Stimulated activated CD4-positive, alpha-beta T cell treated with anti-CD3 and anti-CD28 coated beads, Interleukin-4, amount 100 ng/mL, for 48 hours (primary cell): ENCODE data around the gene IQCN.

Experiments
- DNase-seq, 2 donors: peaks; one replicate each; pipeline ENCODE4 v3.0.0-alpha.2; 2020; ENCODE audit warnings: low read depth in 2 of 2

The IQCN gene

DNA sequence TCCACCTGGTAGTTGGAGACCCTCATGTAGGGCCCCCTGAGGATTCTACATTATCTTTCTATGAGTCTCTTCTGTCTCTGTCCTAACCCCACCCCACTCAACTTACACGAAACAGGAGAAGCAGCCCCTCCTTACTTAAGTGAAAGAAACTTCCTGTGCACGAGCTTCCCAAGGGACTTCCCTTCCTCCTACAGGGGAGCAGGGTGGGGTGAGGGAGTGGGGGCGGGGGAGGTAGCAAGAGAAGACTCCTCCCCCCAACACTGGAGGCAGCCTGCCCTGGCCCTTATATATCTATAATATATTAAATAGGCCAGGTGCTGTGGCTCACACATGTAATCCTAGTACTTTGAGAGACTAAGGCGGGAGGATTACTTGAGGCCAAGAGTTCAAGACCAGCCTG is 42.5 kb downstream of the IQCN start:
- DNase-seq = no peak

DNA sequence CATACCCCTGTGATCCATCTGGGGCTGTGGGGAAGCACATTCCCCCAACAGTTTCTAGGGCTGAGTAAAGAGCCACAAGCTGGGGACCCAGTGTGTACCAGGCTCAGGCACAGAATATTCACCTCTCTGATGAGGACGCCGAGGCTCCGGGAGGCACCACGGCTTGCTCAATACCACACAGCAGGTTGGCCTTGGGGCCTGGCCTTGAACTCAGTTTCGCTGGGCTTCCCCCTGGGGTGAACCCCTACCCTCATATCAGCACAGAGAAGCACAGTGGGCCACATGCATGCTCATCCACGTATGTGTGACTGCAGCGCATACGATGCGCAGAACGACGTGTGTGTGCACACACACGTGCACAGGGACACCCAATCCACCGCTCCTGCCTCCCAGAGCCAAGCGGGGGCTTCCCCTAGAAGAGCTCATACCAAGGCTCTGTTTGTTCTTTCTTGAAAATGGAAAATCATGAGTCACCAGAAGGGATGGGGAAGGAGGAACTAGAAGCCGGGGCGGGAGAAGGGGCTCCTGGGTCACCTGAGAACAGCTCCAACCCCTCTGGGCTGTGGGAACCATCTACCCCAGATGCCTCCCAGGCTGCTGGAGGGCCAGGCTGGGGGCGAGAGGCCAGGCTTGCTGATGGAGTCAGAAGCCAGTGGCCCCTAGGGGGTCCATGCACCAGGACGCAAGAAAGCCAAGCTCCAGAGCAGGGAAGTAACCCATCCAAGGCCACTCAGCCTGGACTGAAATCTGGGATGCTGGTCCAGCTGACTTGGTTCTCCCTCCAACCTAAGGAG is 43.1 kb downstream of the IQCN start:
- DNase-seq = no peak

DNA sequence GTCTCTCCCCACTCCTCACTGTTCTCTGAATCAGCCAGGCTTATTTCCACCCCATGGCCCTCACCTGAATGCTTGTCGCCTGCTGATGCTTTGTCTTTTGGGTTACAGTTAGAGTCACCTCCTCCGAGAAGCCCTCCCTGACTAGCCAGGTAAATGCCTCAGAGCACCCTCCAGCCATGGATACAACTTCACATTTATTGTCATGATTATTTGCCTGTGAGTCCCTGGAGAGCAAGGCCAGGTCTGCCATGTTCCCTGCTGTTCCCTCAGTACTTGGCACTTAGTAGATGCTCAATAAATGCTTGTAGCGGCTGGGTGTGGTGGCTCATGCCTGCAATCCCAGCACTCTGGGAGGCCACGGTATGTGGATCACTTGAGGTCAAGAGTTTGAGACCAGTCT is 44.3 kb downstream of the IQCN start:
- DNase-seq = no peak

DNA sequence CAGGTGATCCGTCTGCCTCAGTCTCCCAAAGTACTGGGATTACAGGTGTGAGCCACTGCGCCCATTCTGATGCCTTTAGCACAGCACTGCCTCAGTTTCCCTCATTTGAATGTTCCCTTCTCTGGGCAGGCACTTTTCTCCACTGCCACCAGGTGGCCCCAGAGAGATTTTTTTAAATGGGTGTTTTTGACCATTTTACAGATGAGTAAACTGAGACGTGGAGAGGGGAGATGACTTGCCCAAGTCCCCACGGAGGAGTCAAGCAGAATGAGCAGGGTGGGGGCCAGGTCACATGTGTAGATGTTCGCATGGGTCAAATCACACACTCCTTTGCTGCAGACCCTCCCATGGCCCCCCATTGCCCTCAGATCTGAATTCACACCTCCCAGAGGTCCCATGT is 44.8 kb downstream of the IQCN start:
- DNase-seq = no peak

DNA sequence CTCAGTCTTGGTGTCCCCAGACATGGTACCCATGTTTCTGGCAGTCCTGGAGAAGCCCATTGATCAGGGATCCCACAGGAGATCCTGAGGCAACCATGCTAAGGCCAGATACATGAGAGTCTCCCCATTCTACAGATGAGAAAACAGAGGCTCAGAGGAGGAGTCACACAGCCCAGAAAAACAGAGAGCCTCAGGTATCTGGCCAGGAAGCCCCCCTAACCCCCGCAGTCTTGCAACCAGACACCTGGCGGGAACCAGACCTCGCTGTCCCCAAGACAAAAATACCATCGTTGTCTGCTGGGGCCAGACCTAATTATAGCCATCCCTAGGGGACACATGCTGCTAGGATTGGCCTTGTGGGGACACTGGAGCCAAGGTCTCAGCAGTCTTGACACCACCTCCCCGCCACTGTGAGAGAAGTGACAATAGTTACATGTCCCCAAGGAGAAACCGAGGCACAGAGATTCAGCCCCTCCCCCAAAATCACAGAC is 46.4 kb downstream of the IQCN start:
- no peak for DNase-seq

DNA sequence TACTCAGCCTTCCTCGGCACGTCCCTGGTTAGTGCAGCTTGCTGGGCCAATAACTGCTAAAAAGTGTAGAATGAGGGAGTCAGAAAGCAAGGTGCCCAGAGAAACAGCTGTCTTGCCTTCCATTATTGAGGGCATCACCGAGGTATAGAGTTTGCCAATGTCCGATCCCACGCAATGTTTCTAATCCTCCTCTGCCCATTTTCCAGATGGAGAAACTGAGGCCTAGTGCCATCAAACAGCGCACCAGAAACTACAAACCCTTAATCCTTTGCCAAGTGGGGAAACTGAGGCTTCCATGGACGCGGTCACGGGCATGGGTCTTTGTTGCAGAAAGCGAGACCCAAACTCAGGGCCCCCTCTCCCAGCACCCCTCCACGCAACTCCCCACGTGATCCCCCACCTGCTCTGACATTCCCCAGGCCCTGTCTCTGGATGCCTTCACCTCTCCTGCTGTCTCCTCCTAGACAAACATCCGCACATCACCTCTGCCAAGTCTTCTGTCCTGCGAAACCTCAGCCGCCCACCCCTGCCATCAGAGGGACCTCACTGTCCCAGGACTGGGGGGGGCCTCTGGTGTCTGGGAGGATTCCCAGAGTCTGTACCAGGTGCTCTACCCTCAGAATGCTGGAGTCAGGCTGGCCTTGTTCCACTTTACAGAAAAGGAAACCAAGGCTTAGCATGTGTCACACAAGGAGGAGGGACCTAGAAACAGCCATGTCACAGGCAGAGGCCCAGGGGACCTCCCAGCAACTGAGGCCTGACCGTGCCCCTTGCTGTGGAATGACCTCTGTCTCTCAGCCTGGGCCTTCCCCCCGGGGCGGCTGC is 47.1 kb downstream of the IQCN start:
- DNase-seq = no peak

DNA sequence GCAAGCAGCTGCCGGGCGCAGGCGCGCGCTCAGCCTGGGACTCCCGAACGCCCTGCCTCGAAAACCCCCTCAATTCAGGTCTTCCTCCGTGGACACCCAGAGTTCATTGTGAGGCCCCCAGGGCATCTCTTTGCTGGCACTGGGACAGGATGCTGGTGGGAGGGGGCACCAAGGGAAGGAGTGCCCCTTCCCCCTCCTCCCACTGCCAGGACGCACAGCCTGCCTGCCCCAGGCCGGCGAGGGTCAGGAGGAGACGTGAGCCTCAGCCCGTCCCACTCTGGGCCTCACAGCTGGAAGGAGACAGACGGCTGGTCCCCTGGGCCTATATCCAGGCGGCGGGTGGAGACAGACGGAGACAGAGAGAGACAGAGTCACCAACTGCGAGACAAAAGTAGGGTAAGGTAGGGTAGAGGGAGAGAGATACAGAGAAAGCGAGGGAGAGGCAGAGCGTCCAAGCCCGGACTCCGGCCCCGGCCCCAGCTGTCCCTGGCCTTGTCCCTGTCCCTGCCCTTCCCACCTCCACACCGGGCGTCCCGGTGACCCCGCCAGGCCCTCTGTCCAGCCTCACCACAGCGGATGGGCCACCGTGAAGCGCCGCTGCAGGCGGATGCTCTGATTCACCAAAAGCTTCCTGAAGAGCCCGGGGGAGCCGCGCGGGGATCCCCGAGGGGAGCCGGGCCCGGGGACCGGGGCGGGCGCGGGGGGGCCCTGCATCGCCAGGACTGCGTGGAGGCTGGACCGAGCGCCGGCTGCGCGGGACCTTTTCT is 48.4 kb downstream of the IQCN start, which contains the start of gene PDE4C:
Gene PDE4C, minus strand, starts transcription at position 737 of the 767 bp plus-strand sequence. Its CDS starts 23 bp downstream, at position 714.
- no peak for DNase-seq

DNA sequence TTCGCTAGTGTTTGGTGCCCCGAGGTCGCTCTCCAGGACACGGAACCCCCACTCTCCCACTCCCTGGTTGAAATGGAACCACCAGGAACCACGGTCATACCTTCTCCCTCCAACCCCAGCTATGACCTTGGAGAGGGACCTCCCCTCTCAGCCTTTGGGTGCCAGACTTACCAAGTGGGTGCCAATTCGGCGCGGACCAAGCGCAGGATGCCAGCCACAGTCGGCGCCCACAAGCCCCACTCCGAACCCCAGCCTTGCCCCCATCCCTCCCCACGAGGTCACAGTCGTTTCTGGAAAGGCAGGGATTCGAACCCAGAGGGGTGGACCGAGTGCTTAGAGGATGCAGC is 48.9 kb downstream of the IQCN start:
- no peak for DNase-seq

DNA sequence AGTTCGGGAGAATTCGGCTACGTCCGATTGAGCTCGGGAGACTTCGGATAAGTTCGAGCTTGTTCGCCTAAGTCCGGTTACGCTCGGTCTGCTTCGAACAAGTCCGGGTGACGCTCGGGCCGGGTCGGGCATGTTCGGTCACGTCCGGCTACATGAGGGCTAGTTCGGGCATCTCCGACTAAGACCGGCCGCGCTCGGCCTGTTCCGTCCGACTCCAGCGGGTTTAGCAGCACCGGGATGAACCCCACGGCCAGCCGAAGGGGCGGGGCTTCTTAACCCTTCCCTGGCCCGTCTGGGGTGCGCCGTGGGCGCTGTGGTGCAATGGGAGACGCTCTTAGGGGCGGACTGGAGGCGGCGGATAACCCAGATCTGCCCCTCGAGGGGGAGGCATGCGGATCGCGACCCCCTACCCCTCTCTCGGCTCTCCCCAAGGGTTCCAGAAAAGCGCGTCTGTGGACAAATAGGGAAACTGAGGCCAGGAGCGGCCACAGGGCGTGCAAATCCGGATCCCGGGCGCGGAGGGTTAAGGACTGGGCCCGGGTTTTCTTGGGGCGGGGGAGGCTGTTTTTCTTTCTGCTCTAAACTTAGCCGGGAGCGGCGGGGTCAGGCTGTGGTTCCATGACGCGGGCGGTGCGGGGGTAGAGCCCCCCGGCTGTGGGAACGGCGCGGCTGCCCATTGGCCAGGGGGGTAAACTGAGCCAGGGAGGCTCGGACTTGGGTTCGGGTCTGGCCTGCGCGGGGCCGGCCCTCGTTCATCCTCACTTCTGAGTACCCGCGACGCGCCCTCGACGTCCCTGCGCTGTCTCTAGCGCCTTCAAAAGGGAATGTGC is 49.5 kb downstream of the IQCN start:
- peak; percentile 92 to 94 for DNase-seq

DNA sequence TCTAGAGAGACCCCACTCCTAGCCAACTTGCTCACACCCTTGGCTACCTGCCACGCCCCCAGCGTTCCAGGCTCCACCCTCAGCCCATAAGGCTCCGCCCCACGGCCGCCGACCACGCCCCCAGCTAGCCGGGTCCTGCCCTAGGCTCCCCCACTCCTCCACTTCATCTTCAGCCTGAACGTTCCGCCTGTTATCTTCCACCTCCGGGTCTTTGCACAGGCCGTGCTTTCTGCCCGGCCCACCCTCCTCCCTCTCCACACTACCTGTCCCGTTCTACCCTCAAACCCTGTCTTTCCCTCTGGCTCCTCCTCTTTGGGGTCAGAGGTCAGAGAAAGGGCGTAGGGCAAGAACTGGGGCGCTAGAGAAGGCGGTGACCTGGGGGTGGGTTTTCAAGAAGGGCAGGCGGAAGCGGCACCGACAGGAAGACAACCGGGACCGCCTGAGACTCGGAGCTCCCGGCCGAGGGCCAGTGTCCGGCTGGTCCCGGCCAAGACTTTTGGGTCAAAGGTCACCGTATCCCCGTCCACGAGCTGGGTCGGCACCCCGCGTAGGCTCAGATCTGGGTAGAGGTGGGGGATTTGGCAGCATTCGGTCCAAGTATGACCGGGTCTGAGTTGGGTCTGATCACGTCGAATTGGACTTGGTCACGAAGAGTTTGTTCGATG is 50.3 kb downstream of the IQCN start:
- DNase-seq = peak in 1 of 2 donors; percentile 51

DNA sequence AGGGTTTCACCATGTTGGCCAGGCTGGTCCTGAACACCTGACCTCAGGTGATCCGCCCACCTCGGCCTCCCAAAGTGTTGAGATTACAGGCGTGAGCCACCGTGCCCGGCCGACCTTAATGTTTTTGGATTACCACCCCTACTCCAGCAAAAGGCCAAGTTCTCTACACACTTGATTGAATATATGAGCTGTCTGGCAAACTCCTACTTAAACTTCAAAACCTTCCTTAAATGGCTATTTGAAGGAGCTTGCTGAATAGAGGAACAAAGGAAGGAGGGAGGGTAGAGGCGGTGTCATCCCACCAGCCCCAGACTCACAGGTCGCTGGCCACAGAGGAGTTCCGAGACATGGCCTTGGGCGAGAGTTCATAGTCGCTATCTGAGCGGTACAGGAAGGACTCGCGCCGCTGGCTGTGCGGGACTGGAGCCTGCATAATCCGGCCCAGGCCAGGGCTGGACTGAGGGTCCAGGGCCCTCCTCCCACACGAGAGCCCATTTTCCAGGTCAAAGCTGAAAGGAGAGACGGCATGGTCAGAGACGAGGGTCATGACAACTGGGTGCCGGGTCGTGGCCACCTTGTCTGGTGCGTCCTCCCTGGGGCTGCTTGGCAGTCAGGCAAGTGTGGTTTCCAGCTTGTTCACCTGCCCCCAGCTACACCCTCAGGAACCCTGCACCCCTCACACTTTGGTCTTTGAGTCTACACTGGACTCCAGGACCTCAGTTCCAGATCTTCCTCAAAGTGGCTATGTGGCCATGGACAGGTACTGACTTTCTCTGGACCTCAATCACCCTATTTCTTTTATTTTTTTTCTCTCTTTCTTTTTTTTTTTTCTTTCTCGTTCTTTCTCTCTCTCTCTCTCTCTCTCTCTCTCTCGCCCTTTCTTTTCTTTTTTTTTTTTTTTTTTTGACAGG is 52.2 kb downstream of the IQCN start:
- DNase-seq = no peak

DNA sequence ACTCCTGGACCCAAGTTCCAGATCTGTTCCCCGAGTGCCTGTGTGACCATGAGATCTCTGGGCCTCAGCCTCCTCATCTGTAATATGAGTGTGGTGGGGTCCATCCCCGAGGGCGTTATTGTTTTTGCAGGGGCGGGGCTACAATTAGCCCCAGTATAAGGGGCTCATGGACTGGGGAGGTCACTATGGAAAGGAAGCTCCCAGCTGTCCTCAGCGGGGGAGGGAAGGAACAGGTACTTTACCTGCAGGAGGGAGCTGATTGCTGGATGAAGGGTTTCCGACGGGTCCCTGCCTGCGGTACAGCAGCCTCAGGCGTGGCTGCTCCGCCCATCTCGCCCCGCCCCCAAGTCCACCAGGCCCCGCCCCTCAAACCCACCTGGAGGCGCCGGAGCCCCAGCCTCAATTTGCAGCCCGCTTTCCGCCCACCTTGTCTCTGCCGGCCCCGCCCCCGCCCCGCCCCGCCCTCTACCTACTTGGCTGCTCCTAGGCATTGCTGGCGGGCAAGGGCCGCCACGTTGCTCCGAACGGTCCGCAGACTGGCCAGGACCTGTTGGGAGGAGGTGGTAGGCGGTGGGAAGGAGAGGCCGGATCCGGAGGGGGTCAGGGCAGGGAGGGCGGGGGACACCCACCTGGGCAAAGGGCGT is 53.5 kb downstream of the IQCN start:
- DNase-seq = no peak

DNA sequence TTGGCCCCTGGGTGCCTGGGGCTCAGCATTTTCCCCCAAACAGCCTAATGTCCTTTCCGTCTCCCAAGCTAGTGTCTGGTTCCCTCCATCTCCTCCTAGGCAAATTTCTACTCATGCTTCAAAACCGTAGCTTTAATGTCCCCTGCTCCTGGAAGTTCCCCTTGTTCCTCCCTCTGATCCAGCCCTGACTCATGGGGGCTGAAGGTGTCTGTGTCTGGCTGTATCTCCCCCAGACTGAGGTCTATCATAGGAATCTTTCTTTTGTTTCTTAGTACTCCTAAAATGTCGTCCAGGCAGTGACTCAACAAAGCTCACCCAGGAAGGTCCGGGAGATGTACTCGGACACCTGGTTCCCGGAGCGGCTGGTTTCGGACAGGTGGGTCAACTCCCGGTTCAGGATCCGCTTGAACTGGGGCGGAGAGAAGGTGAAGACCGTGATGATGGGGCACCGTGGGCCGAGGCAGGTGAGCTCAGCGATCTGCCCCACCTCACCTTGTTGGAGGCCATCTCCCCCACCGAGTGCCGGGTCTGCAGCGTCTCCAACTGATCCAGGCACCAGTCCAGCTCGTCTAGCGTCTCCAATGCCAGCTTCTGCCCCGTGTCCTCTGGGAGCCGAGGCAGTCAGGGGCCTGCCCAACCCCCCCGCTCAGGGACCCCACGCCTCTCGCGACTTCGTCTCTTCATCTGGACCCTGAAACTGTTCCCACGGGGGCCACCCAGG is 54.2 kb downstream of the IQCN start:
- no peak for DNase-seq

DNA sequence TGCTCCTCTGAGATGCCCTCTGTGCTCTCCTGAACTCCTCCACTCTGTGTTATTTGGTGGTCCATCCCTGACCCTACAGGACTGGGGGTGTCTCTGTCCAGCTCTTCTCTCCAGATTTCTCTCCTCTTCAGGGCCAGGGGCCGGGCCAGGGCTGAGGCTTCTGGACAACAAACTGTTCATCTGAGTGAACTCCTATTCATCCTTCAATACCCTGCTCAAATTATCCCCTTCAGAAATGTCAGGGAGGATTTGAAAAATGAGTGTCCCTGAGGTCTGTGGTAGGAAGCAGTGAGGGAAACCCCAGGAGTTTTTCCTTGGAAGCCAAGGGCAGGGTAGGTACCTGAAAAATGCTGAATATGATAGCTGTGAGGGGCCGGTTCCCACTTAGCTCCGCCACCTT is 55.7 kb downstream of the IQCN start:
- DNase-seq = no peak

DNA sequence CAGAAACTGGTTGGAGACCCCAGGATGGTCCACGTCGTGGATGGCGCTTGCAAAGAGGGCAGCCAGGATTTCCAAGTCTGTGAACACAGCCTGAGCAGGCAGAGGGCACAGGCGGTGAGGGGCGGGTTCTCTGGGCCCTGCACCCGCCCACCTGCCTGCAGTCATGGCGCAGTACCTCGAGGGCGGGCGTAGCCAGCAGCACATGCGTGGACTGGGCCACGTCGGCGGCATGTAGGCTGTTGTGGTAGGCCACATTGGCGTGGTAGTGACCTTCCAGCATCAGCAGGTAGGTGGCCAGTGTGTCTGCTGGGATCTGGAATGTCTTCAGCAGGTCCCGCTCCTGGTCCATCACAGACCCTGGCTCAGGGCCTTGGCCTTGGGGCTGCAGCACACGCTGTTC is 56.1 kb downstream of the IQCN start:
- no peak for DNase-seq

DNA sequence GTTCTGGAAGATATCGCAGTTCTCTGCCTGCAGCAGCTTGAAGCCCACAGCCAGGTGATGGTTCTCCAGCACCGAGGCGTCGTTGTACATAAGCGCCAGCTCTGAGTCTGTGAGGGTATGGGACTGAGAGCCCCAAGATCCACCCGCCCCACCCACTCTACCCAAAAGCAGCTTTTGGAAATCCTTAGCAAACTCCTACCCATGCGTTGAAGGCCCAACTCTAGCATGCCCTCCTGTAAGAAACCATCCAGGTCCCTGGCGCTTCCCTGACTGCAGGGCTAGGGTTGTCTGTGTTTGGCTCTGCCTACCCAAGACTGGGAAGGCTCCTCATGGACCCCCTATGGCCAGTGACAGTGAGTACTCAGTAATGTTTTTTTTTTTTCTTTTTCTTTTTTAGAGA is 57.5 kb downstream of the IQCN start:
- DNase-seq = no peak

DNA sequence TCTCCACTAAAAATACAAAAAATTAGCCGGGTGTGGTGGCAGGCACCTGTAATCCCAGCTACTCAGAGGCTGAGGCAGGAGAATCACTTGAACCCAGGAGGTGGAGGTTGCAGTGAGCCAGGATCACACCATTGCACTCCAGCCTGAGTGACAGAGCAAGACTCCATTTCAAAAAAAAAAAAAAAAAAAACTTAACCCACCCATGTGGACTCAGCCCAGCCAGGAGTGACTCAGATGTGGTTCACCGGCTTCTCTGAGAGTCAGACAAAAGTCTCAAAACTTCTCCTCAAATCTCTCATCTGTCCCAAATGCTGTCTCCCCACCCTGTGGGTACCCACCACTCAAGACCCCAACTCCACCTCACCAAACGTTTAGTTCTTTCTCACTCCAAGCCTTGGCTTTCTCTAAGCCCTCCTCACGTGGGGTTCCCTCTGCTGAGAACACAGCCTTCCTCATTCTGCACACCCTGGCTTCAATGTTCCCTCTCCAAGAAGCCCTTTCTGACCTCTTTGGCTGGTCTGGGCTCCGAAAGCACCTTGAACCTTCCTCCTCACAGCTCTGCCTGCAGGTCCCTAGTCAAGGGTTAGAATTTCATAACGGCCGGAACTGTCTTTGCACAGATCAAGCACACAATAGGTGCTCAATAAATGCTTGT is 59.3 kb downstream of the IQCN start:
- no peak for DNase-seq

DNA sequence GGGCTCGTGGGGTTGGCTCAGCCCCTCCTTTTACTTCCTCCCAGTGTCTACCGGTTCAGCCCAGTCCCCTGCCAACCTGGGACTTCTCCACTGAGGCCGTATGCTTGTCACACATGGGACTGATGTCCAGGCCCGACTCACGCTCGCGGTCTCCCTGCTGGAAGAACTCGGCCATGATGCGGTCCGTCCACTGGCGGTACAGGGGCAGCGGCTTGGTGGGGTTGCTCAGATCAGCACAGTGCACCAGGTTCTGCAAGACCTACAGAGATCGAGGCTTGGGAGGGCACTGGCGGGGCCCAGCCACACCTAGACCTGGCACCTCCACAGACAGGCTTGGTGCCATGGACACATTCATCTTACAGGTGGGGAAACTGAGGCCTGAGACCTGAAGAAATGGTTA is 62.6 kb downstream of the IQCN start:
- no peak for DNase-seq
